ENCODE results near the gene AKR1E2.
"Not testable (repeated sequence)": the region's sequence is repeated elsewhere in the genome, so short reads cannot be mapped to it uniquely, and the experiment has no call there.

The AKR1E2 gene

DNA sequence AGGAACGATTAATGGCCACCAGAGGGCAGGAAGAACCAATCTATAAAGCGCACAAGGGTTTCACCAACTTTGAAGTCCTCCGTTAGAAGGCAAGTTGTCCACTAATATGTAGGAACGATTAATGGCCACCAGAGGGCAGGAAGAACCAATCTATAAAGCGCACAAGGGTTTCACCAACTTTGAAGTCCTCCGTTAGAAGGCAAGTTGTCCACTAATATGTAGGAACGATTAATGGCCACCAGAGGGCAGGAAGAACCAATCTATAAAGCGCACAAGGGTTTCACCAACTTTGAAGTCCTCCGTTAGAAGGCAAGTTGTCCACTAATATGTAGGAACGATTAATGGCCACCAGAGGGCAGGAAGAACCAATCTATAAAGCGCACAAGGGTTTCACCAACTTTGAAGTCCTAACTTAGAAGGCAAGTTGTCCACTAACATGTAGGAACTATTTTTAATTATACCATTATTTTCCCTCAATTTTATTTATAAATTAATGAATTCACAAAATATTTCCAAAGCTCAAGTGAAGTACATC, 10.3 kb upstream of the AKR1E2 start:
- DNase-seq = not testable (repeated sequence)

DNA sequence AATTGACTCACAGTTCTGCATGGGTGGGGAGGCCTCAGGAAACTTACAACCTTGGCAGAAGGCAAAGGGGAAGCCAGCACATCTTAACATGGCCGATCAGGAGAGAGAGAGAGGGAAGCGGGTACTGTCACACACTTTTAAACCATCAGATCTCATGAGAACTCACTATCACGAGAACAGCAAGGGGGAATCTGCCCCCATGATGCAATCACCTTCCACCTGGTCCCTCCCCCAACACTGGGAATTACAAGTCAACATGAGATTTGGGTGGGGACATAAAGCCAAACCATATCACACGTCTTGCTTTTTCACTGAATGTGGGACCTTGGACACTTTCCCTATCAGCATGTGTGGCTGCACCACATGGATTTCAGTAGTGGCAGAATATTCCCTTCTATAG, 9.0 kb upstream of the AKR1E2 start:
- no peak for DNase-seq

DNA sequence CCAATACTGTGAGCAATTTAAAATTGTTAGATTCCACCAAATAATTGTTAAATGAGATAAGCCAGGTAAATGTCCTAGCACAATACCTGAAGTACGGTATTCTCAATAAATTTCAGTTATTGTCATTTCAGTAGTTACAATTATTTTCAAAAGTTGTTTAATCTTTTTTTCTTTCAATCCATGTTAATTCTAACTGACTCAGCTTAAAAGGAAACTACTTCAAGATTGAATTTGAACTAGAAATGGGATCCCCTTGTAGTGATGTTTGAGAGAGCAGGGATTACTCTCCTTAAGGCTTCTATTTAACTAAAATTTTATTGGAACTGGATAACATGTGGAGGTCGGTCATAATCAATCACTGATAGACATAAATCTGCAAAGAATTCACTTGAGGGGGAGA, 6.9 kb upstream of the AKR1E2 start:
- DNase-seq = no peak

DNA sequence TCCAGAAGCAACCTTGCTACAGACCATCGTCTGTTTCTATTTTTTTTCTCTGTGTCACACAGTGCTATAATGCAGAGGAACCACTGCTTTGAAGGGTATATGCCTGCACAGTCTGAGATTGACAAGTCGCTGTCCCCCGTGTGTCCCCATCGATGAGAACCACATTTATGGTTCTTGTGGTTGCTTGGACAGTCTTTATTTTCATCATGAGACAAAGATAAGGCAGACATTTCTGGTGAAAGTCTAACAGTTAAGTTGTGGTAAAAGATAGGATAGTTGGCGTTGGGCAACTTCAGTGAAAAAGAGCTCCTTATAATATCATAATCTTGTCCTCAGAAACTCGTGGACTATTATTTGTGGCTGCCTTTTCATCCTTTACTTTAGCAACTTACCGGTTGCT, 6.3 kb upstream of the AKR1E2 start:
- no peak for DNase-seq

DNA sequence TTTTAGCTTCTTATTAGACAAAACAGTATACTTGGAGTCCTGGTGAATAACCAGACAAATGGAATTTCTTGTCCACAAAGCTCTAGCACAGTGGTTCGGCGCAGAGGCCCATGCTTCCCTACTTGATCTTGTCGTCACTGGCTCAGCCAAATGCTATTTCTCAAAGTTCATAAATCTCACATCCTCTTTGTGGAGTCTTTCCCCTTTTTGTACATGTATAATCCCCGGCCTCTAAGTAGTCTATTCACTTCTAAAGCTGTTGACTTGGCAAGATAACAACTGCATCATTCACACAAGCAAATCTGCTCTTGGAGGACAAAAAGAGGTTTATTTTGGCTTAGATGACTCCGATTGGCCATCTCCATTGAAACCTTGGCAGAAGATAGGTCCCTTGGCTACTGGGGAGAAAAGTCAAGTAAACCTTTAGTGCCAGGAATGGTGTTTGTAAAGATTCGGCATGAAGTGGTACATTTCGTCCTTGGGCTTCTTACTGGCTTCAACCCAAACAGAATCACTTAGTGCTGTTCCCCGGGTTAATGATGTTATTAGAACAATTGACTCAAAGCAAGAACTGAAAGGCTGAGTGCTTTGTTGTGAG, 5.1 kb upstream of the AKR1E2 start:
- DNase-seq = no peak

DNA sequence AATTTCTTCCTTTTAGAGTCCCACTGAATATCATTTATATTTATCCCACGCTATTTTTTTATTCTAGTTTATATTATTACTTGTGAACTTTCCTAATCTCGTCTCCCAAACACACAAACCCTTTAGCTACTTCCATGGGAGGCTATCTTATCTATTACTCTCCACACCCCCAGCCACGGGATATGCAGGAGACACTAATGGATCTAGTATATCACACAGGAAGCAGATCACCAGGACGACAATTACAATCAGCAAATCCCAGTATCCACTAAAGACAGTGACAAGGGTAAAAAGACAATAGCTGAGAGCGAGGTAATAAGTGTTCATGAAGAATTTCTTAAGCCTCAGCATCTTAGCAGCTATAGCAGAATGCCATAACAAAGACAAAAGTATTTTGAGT, 3.8 kb upstream of the AKR1E2 start:
- DNase-seq = no peak

DNA sequence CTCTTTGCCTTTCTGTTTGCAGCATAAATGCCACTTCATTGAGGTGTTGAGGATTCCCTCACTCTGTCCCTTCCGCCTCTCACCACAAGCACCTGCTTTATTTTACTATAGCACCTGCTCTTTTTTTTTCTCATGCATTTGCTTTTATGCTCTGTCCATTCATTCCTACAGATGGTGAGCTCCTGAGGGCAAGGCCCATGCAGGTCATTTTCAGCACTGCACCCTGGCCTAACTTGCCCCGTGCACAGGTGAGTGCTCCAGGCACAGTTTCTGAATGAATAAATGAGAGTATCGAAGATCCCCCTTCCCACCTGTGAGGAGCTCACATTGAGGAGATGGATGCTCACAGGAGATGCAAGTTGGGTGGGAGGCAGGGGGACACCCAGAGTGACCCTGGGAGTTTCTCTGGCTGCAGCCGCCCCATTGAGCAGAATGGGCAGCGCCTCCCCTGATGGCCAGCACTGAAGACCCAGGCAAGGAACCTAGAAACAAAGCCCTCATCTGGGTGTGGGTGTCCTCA, 1.2 kb upstream of the AKR1E2 start:
- DNase-seq = no peak

DNA sequence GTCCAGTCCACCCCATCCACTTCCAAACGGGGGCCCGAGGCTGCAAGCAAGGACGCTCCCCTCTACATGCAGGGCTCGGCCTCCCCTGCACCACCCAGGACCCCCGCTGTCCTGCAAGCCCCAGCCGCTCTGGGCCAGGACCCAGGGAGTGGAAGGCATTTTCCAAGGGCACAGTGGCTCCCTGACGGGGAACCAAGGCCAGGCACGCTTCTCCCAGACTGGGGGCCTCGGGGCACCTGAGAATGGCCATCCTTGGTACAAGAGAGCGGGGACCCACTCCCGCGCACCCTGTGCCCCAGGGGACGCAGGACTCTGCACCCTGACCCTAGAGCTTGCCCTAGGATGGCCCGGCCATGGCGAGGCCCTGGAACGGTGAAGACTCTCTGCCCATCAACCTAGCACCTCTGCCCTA, 545 bp upstream of the AKR1E2 start:
- DNase-seq = no peak

DNA sequence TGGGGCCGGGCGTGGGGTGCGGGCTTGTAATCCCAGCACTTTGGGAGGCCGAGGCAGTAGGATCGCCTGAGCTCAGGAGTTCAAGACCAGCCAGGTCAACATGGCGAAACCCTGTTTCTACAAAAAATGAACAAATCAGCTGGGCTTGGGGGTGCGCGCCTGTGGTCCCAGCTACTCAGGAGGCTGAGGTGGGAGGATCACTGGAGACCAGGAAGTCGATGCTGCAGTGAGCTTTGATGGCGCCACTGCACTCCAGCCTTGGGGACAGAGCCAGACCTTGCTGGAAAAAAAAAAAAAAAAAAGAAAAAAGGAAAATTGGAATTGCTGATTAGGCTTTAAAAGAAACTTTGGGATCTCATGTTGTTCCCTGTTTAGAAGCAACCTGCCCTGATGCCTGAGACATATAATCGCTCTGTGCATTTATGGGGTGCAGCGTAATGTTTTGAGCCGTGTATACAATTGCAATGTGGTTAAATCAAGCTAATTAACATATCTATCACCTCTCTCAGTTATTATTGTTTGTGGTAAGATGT, 851 bp downstream of the AKR1E2 start:
- no peak for DNase-seq

DNA sequence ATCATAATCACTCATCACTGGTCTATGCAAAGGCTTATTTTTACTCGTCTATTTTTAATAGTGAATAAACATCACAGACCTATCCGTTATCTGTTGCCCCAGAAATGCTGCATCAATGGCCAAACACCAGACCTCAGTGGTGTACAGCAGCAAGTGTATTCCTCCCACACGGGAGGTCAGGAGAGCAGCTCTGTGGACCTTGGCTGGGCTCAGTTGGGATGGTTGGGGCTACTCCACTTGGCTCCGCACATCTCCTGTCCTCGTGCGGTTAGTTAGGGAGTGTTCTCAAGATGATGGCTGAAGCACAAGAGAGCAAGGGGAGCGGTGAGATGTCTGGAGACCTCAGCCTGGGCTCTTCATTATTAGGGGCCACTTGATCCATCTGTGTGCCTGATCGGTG, 2.0 kb downstream of the AKR1E2 start:
- DNase-seq = no peak

DNA sequence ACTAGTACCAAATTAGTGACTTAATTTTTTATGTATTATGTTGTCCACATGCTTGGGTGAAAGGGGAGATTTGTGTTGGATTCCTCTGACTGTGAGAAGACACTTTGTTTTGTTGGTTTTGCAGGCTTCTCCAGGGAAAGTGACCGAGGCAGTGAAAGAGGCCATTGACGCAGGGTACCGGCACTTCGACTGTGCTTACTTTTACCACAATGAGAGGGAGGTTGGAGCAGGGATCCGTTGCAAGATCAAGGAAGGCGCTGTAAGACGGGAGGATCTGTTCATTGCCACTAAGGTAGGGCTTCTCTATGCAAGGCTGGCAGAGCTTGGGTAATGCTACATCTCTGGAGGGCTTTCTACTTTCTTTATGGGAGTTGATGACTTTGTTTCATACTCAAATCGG, 4.5 kb downstream of the AKR1E2 start:
- DNase-seq = no peak

DNA sequence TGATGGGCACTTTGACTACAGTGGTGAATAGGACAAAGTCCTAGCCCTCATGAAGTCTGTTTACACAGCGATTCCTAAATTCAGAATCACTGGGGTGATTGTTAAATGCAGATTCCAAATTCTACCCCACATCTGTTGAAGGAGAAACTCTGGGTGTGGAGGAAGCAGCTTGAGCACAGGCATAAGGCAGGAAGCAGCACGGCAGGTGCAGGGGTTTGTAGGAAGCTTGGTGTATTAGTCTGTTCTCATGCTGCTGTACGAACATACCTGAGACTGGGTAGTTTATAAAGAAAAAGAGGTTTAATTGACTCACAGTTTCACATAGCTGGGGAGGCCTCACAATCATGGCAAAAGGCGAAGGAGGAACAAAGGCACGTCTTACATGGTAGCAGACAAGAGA, 5.1 kb downstream of the AKR1E2 start:
- DNase-seq = no peak

DNA sequence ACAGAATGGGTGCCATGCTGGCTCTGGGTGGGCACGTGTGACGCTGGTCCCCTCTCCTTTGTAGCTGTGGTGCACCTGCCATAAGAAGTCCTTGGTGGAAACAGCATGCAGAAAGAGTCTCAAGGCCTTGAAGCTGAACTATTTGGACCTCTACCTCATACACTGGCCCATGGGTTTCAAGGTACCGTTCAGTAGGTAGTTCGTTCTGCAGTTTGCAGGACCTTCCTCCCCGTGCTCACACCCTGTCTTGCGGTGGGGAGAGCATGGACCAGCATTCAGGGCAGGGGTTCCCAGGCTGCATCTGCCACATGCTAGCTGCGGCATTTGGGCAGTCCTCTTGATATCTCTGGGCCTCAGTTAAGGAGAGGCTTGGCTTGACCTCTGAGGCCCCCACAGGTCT, 7.3 kb downstream of the AKR1E2 start:
- DNase-seq = no peak

DNA sequence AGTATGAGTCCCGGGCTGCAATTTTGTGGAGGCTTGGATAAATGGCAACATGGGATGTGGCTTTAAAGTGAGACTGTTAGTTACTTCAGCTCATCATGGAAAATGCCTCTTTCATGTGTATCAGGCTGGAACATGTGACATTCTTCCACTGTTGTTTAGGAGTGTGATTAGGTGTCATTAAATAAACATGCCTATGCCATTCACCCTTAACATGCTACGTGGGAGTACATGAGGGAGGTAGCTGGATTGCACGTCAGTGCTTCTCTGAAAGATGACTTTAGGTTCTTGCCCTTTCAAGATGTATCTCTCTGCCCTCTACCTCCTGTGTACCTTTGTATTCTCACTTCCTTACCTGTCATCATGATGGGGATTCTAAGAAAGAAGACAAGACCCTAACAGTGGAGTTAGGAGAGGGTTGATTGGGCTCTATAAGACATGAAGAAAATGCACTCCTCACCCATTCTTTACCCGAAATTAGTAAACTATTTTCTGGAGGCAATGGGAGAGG, 8.9 kb downstream of the AKR1E2 start:
- no peak for DNase-seq

DNA sequence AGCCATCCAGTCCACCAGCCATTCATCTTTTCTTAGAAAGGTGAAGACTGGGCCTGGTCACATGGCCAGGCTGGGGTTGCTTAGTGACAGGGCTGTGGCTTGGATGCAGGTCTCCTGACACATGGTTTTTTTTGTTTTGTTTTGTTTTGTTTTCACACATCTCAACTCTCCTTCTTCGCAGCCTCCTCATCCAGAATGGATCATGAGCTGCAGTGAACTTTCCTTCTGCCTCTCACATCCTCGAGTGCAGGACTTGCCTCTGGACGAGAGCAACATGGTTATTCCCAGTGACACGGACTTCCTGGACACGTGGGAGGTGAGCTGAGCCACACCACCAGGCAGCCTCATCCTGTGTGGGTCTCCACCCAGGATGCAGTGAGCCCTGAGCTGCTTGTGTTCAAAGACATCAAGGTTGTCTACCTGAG, 9.5 kb downstream of the AKR1E2 start:
- DNase-seq = no peak

DNA sequence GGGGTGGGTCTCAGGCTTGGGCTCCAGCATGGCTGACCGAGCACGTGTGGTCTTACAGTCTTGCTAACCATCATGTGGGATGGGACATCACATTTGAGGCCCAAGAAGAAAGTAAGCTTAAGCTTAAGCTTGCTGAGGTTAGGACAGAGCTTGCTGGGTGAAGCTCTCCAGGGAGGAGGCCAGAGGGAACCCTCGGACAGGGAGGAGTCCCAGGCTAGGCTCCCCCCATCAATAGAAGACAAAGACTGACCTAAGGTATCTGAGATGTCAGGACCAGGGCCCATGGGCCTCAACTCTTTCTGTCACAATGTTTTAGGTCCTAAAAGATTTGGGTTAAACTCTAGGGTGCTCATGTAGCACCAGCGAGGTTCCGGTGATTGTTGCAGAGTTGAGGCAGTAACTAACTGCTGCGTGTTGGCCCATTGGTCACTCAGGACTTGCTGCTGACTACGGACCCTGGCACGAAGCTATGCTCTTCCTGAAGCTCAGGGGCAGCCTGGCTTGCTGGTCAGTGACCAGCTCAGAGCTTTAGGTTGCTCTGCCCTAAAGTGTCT, 10.5 kb downstream of the AKR1E2 start:
- no peak for DNase-seq

DNA sequence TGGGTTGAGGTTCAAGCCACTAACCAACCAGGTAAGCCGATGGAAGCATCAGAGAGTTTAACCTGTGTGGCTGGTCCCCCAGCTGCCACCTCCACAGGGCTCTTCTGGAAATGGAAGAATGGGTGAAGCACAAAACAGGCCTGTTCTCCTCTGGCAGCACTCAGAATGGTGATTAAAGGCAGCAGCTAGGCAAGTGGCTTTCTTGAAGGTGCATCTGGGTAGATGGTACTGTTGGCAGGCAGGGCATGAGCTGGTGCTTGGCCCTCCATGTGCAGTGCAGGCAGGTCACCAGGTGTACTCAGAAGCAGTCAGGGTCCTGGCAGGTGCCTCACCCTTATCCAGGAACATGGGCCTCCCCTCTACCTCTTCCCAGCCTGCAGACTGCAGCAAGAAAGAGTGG, 11.5 kb downstream of the AKR1E2 start:
- DNase-seq = no peak

DNA sequence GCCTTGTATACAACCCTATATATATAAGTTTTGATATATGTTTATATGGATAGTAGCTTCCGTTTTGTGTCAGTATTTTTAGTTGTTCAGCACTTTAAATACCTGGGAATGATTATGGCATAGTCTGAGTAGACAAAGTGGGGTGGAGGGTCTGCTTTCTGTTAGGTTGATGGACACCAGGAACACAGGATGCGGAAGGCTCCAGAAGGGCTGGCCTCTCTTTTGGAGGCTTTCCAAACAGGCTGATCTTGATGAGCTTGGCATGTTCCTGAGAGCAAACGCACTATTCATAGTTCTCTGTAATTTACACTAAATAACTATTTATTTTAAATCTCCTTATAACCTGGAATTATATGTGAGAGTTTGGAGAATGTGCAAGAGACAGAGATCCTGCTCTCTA, 12.7 kb downstream of the AKR1E2 start:
- no peak for DNase-seq

DNA sequence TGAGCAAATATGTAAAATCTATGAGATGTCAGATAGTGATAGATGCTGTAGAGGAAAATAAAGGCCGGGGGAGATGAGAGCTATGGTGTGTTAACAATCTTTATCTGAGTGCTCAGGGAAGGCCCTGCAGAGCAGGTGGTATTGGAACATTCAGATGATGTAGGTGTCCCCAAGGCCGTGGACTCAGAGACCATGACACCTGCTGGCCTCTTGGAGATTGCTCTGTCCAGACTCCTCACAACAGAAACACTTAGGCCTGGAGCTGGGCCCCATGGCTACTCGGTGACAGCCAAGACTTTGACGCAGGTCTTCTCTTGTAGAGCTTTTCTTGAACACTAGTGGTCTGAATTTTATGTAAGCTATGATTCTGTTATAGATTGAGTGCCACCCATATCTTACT, 13.3 kb downstream of the AKR1E2 start:
- no peak for DNase-seq

DNA sequence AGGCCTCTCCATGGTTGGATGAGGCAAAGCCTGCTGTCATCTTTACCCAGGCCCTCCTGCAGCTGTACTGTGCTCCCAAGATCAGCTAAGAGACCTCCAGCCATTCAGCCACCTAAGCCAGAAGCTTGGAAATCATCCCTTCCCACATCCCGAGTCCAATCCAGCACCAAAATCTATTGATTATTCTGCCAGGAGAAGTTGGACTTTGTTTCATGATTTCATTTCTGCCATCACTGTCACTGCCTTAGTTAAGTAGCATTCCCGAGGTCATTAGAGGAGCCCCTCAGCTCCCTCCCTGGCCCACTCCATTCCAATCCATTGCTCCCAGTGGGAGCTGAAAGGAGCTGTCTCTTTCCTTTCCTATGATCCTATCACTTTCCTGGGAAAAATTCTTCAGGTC, 14.1 kb downstream of the AKR1E2 start:
- no peak for DNase-seq

DNA sequence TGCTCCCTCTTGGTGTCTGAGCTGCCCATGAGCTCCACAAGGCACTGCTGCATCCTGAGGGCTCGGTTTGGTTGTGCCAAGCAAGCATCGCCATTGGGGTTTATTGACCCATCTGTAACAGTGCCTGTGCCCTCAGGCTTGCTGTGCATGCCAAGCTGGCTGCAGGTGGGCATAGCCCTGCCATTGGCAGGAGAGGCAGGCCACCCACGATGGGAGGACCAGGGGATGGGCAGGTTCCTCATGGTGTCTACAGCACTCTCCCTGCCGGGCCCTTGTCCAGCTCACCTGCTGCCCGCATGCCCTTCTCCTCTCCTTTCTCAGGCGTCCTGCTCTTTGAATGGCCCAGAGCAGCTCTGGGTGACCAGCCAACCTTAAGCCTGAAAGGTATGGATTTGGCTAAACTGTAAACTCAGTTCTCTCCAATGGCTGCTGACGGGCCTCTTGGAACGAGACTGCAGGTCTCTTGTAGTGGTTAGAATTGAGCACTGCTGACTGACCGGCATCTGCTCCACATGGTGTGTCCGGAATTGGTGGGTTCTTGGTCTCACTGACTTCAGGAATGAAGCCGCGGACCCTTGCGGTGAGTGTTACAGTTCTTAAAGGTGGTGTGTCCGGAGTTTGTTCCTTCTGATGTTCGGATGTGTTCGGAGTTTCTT, 17.6 kb downstream of the AKR1E2 start:
- no peak for DNase-seq

DNA sequence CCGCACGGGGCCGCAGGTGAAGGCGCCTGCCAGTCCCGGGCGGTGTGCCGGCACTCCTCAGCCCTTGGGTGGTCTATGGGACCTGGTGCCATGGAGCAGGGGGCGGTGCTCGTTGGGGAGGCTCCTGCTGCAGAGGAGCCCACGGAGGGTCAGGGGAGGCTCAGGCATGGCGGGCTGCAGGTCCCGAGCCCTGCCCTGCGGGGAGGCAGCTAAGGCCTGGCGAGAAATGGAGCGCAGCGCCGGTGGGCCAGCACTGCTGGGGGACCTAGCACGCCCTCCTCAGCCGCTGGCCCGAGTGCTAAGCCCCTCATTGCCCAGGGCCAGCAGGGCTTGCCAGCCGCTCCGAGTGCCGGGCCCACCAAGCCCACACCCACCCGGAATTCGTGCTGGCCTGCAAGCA, 18.9 kb downstream of the AKR1E2 start:
- DNase-seq = no peak

DNA sequence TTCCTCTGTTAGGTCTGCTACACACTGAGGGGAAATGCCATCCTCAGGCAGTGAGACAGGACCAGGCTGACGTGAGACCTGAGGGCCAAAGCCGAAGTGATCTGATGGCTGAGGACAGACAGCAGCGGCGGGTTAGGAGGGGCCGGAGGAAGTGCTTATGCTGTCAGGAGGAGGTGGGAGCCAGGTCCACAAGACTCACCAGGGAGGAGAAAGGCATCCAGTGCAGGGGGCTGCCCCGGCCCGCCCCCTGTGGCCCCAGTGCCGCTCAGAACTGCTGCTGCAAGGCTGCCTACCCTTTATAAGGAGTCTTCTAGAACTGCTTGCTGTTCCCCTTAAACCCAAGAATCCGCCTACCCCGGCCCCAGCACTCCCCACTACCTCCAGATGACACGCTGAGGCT, 19.8 kb downstream of the AKR1E2 start:
- DNase-seq = no peak

DNA sequence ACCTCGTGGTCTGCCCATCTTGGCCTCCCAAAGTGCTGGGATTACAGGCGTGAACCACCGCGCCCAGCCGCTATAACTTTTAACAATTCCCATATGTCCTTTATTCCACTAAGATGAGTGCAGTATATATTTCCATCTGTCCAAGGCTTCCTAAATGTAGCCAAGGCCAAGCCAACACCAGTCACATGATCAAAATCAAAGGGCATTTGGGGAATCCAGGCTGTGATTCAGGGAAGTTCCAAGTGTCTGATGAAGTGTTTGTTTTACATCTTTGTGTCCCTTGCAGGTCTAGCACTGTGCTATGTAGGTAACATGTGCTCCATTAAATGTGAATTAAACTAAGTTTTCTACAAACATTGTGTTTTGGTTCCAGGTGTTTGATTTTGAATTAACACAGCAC, 20.8 kb downstream of the AKR1E2 start:
- no peak for DNase-seq

All from NCI-H1930 (cell line).